LNCaP clone FGC (cell line): Measurements from ENCODE around the gene AVPR2.

Source experiments
- DNase-seq: peaks from one replicate; pipeline ENCODE4 v3.0.0-alpha.2; 2011; ENCODE audit warnings: low read depth
- H3K4me3 ChIP-seq: 2 replicates; pipeline ENCODE4 v1.5.1; 2011; ENCODE audit warnings: mild to moderate bottlenecking, low read depth, low read length, control low read depth
- TF ChIP-seq, protein P1 (sequence below): IDR thresholded peaks from 2 replicates; pipeline ENCODE4 v1.5.1; 2012; ENCODE audit warnings: mild to moderate bottlenecking; ENCODE audit not compliant: control insufficient read depth, insufficient read depth; ENCODE audit errors: extremely low read depth

AVPR2 gene

DNA sequence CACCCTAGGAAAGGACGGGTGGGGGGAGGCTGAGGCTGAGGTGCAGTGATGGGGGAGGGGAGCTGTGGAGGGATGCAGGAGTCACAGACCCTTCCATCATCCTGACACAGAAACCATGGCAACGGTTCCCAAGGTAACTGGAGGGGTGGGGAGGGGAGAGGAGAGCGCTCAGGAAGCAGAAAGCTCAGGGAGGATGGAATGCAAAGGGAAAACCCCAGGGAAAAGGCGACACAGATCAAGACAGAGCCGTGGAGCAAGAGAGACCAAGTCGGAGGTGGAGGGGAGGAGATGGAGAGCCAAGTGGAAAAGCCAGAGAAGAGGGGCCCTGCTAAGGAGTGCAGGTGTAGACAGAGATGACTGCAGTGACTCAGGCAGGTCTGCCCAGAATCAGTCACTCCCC, 33.0 kb upstream of the AVPR2 start:
- no peak for DNase-seq
- TF ChIP-seq, protein P1, sequence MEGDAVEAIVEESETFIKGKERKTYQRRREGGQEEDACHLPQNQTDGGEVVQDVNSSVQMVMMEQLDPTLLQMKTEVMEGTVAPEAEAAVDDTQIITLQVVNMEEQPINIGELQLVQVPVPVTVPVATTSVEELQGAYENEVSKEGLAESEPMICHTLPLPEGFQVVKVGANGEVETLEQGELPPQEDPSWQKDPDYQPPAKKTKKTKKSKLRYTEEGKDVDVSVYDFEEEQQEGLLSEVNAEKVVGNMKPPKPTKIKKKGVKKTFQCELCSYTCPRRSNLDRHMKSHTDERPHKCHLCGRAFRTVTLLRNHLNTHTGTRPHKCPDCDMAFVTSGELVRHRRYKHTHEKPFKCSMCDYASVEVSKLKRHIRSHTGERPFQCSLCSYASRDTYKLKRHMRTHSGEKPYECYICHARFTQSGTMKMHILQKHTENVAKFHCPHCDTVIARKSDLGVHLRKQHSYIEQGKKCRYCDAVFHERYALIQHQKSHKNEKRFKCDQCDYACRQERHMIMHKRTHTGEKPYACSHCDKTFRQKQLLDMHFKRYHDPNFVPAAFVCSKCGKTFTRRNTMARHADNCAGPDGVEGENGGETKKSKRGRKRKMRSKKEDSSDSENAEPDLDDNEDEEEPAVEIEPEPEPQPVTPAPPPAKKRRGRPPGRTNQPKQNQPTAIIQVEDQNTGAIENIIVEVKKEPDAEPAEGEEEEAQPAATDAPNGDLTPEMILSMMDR, result no peak
- H3K4me3 ChIP-seq, result no peak overlapping the region

DNA sequence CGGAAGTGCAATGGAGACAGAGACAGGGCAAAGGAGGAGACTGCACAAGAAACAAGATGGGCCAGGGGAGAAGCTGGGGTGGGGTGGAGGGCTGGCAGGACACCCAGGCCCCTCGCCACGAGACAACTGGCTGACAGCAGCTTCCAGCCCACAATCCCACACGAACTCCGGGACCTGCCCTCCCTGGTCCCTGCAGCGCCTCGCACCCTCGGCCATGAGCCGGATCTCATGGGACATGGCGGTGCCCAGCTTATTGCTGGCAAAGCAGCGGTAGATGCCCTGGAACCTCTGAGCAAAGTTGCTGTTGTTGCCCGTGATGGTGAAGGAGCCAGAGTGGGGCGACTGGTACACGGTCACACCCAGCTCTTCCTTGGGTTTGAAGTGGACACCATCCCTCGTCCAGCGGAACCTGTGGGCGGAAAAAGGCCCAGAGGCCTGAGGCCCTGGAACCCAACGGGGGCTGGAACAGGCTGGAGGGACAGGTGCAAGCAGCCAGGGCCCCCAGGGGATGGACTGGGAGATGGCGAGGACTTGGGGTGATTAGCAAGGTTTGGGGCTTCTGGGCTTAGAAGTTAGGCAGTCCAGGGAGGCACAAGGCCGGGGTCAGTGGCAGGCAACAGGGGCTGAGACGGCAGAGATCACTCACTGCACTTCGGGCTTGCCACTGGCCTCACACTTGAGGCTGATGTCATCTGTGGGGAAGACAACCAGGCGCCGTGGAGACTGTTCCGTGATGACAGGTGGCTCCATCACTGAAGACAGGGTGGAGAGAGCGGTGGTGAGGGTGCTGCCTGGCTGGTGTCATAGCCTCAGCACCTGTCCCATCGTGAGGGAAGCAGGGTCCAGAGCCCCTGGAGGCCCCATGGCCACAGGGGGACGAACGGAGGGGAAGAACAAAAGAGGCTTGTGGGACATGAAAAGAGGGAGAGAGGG, 32.3 kb upstream of the AVPR2 start:
- TF ChIP-seq, protein P1, result no peak
- no peak for DNase-seq
- no peak overlapping the region for H3K4me3 ChIP-seq

DNA sequence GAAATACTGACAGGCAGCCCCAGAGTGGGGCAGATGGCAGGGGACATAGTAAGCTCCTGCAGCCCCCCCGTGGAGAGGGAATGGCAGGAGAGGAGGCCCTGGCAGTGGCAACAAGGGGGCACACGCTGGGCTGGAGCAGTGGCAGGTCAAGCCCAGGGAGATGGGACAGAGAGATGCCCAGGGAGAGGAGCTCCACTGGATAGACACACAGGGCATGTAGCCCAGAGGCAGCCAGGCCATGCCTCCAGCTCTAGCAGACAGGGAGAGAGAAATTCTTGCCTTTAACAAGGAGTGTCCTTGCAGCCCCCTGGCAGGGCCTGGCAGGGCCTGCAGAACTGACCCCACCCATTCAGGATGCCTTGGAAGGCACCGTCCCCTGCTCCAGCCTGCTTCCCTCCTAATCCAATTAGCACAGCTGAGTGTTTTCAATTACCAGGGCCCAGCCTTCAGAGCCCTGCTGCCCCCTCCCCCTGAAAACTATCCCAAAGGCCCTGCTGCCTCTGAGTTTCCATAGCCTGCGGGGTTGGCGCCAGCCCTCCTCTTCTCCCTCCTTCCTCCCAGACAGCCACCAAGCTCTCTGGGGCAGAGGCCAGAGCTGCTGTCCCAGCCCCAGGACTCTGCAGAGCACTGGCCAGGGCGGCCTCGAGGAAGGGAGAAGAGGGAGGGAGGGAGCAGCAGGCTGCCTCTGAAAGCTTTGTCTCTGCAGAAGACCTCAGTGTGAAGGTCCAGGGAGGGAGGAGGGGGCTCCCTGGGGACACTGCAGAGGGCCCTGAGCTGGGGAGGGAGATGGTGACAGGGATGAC, 31.0 kb upstream of the AVPR2 start:
- TF ChIP-seq, protein P1, result no peak
- DNase-seq, result no peak
- H3K4me3 ChIP-seq, result no peak overlapping the region

DNA sequence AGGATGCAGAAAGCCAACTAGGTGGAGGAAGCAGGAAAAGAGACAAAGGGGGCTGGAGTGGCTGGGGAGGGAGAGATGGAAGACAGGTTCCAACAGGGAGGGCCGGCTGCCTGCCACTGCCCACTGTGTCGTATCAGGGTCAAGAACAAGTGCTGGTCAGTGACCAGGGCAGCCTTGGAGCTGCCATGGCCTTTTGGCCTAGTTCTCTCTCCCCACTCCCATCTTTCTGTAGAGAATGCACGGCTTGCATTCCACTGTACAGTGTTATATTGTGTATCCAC, 30.4 kb upstream of the AVPR2 start:
- TF ChIP-seq, protein P1, result no peak
- DNase-seq, result no peak
- H3K4me3 ChIP-seq, result no peak overlapping the region

DNA sequence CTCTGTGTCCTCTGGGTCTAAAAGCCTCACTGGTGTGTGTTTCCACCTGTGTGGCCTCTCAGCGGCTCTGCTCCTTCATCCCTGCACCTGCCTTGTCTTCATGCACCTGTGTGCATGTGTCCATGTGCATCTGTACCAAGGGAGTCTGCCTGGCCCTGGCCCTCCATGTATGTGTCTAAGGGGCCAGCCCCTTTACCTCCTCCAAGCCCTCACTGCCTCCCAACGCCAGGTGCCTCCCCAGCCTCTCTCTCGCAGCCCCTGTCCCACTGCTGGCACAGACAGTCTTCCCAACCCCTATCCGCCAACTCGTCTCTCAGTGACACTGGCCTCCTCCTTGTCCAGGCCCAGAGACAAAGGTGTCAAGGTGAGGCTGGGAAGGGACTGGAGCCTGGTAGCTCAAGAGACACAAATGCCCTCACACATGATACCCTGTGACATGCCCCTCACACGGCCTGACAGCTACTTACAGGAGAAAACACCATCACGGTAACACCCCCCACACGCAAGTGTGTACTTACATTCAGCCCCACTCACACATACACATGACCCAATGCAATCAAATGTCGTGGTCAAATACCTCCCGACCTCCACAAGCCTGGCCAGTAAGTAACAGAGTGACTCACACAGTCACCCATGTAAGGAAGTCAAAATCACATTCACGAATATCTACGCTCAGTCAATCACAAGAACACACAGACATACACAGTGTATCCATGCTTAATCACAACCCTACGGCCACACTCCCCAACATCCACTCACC, 29.9 kb upstream of the AVPR2 start:
- TF ChIP-seq, protein P1, result no peak
- no peak overlapping the region for H3K4me3 ChIP-seq
- DNase-seq, result no peak

DNA sequence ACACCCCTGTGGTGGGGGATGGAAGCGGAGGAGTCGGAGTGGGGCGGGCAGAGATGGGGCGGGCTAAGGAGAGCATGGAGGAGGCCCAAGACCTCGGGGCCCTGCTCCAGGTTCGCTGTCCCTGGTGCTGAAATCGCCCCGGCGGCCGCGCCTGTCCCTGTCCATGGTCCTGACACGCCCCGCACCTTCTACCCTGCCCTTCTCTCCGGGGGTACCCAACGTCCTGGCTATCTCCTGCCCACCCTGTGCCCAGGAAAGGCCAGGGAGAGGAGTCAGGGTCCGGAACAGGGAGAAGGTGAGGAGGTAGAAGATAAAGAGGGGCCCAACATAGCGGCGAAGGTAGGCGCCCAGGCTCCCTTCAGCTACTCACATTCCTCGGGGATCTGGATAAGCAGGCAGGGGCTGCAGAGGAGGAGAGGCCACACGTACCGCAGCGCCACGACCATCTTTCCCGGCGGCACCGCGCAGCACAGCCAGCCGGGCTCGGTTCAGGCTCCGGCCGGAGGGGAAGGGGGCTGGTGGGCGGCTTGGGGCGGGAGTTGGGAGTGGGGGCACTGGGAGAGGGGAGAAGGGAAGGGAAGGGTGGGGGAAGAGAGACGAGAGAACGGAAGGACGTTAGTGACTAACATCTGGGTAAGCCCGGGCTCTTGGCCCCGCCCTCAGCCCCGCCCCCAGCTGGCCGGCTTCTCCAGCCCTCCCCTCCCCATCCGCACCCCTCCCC, 28.9 kb upstream of the AVPR2 start:
- TF ChIP-seq, protein P1, result no peak
- no peak overlapping the region for H3K4me3 ChIP-seq
- DNase-seq, result no peak
